NCI-H1694 (cell line): ENCODE measurements around the gene SLC8A2.

Experiments
- DNase-seq: peaks from one replicate; lab custom pipeline; 2025; lab: John Stamatoyannopoulos, UW

The SLC8A2 gene

GRCh38 chr19:47505506-47505905 is 33.8 kb upstream of the SLC8A2 start:
- DNase-seq: no peak

GRCh38 chr19:47503826-47504150 is 32.1 kb upstream of the SLC8A2 start:
- DNase-seq: no peak

GRCh38 chr19:47503130-47503825 is 31.6 kb upstream of the SLC8A2 start:
- no peak for DNase-seq

GRCh38 chr19:47499863-47500830 is 28.5 kb upstream of the SLC8A2 start:
- DNase-seq: peak; percentile 91

GRCh38 chr19:47499371-47499770 is 27.7 kb upstream of the SLC8A2 start:
- no peak for DNase-seq

GRCh38 chr19:47498561-47498960 is 26.9 kb upstream of the SLC8A2 start:
- DNase-seq: no peak

- no peak for DNase-seq
These were observed 26.3 kb upstream of the SLC8A2 start for GRCh38 chr19:47497821-47498520.

GRCh38 chr19:47497050-47497766 is 25.5 kb upstream of the SLC8A2 start:
- DNase-seq: peak; percentile 64

- DNase-seq: peak; percentile 47
These were observed 24.0 kb upstream of the SLC8A2 start for GRCh38 chr19:47495478-47496372.

GRCh38 chr19:47494729-47495128 is 23.0 kb upstream of the SLC8A2 start:
- DNase-seq: peak; percentile 94

GRCh38 chr19:47494211-47494547 is 22.5 kb upstream of the SLC8A2 start:
- DNase-seq: no peak

GRCh38 chr19:47493378-47494210 is 21.9 kb upstream of the SLC8A2 start:
- no peak for DNase-seq

- DNase-seq: no peak
These were observed 21.1 kb upstream of the SLC8A2 start for GRCh38 chr19:47492571-47493377.

- no peak for DNase-seq
These were observed 20.4 kb upstream of the SLC8A2 start for GRCh38 chr19:47492137-47492533.

- DNase-seq: no peak
These were observed 19.9 kb upstream of the SLC8A2 start for GRCh38 chr19:47491358-47492136.

- no peak for DNase-seq
These were observed 19.2 kb upstream of the SLC8A2 start for GRCh38 chr19:47490847-47491246.

GRCh38 chr19:47490031-47490430 is 18.3 kb upstream of the SLC8A2 start:
- DNase-seq: no peak

GRCh38 chr19:47489072-47489914 is 17.6 kb upstream of the SLC8A2 start:
- DNase-seq: no peak
